NCI-H1930 (cell line): ENCODE measurements around the gene PHACTR4.
"Not testable (repeated sequence)": the region's sequence is repeated elsewhere in the genome, so short reads cannot be mapped to it uniquely, and the experiment has no call there.

Source experiments
- DNase-seq, 2 experiments: peaks; one replicate each; lab custom pipeline; 2025; lab: John Stamatoyannopoulos, UW

The PHACTR4 gene

DNA sequence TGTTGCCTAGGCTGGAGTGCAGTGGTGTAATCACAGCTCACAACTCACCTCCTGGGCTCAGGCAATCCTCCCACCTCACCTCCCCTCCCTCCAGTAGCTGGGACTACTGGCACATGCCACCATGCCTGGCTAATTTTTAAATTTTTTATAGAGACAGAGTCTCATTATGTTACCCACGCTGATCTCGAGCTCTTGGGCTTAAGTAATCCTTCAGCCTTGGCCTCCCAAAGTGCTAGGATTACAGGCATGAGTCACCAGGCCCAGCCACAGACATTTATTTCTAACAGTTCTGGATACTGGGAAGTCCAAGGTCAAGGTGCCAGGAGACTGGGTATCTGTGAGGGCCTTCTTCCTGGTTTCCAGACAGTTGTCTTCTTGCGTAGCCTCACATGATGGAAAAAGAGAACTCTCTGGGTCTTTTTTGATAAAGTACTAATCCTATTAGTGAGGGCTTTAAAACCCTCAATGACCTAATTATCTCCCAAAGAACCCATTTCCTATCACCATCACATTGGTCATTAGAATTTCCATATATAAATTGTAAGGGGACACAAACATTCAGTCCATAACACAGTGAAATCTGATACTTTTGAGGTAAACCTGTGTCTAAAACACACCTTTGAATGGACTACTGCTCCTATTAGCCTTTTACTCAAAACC, 67.9 kb downstream of the PHACTR4 start:
- DNase-seq = no peak

DNA sequence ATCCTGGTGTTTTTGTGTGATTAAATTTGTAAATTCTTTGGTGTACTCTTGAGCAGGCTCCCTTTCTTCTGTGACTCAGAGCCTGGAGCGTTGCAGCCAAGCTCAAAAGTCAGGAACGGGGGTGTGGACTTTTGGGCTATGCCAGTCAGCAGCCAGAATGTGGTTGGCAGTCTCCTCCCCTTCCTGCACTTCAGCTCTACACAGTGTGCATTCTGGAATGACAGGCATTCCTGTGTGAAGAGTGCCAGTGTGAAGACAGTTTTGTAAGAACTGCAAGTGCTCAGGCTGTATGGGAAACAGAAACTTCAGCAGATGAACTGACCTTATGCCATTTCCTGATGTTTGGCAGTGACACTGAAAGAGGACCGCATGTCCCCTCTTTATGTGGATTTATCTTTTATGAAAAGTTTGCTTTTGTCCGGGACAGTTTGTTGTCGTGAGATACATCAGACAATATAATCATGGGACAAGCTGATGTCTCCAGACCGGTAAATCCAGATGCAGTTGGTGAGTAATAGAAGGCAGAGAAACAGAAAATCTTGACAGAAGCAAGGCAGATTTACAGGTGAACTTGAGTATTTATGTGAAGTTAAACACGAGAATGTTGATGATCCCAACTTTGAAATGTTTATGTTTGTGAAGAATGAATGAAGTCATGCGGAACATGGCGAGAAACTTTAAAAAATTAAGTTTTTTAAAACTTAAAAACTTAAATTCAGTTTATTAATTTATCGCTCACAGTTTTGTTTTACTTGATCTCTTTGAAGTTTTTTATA, 68.6 kb downstream of the PHACTR4 start:
- no peak for DNase-seq

DNA sequence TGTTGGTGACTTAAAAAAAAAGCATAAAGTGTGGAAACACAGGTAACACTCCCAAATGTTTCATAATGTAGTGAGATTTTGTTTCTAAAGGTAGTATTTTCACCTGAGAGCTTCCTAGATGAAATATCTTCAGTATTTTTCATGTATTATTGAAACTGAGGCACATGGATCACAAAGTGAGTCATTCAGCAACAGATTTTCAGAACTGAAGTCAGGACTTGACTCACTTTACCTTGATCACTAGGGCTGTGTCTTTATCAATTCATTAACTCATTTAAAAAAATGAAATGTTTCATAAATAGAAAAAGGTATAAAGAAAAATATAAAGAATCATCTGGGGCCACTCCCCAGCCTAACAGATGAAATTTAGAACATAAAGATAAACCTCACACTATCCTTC, 69.8 kb downstream of the PHACTR4 start:
- DNase-seq = no peak

DNA sequence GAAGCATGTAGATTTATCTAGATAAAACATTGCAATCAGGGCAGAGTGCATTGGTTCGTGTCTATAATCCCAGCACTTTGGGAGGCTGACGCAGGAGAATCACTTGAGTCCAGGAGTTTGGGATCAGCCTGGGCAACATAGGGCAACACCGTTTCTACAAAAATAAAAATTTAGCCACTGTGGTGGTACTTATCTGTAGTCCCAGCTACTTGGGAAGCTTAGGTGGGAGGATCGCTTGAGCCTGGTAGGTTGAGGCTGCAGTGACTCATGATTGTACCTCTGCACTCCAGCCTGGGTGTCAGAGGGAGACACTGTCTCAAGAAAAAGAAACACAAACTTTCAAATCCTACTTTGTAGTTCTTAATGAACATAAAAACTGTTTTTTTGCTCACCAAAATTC, 72.1 kb downstream of the PHACTR4 start:
- no peak for DNase-seq

DNA sequence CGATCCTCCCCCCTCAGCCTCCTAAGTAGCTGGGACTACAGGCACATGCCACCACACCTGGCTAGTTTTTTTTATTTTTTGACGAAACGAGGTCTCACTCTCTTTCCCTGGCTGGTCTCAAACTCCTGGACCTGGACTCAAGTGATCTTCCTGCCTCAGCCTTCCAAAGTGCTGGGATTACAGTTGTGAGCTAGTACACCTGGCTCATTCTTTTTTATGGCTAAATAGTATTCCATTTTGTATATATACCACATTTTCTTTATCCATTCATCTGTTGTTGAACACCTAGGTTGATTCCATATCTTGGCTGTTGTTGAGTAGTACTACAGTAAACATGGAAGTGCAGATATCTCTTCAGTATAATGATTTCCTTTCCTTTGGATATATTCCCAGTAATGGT, 74.0 kb downstream of the PHACTR4 start:
- no peak for DNase-seq

DNA sequence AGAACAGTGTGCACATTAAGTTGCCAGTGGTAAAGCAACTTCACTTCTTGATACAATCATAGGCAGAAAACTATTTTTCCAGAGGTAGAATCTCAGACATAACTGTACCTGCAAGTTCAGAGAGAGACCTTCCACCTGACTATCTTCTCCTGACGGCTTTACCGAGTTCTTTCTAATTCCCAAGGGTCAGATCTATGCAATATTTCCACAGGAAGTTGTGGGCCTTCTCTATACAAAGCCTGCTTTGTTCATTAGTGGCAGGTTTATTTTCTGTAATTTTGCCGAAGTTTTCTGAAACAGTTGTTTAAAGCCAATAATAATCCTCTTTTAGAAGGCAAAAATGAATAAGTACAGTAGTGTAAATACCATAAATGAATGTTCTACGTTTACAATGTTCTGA, 78.1 kb downstream of the PHACTR4 start:
- DNase-seq = no peak

DNA sequence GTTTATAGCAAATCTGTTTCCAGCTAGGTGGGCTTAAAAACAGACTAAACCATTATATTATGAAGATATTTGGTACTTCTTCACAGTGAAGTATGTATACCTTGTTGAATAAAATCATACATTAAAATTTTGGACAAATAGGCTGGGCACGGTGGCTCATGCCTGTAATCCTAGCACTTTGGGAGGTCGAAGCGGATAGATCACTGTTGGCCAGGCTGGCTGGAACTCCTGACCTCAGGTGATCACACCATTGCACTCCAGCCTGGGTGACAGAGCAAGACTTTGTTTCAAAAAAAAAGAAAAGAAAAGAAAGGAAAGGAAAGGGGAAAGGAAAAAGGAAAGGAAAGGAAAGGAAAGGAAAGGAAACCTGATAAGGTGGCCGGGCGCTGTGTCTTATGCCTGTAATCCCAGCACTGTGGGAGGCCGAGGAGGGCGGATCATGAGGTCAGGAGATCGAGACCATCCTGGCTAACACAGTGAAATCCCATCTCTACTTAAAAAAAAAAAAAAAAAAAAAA, 78.6 kb downstream of the PHACTR4 start:
- DNase-seq = not testable (repeated sequence)

DNA sequence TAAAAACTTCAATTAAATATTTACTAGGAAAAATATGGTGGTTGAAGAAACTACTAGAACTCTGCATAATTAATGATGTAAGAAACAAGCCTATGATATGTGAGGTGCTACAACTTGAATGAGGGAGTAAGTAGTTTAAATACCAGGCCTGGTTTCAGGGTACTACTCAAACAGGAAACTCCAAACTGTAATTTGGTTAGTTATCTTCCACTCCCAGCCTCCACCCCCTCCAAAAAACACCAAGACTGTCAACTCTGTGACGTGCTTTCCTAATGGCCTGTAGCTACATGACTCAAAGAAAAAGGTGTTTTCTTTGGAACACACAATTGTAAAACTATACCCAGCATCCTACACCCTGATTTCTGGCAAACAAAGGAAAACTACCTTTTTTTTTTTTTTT, 80.4 kb downstream of the PHACTR4 start:
- no peak for DNase-seq

DNA sequence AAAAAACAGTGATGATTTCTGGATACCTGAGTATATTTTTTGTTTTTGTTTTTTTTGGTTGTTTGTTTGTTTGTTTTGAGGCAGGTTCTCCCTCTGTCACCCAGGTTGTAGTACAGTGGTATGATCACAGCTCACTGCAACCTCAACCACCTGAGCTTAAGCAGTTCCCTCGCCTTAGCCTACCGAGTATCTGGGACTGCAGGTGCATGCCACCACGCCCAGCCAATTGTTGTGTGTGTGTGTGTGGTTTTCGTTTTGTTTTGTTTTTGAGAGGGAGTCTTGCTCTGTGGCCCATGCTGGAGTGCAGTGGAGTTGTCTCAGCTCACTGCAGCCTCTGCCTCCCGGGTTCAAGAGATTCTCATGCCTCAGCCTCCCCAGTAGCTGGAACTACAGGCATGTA, 81.0 kb downstream of the PHACTR4 start:
- DNase-seq = no peak

DNA sequence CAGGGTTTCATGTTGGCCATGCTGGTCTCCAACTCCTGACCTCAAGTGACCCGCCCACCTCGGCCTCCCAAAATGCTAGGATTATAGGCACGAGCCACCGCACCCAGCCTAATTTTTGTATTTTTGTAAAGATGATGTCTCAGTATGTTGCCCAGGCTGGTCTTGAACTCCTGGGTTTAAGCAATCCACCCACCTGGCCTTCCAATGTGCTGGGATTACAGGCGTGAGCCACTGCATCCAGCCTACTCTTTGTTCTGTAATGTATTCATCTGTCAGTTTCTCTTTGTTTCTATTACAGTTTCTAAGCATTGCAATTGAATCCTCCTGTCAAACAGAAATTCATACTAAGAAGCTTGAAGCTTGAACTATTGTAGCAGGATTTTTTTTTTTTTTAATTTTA, 81.5 kb downstream of the PHACTR4 start:
- no peak for DNase-seq

DNA sequence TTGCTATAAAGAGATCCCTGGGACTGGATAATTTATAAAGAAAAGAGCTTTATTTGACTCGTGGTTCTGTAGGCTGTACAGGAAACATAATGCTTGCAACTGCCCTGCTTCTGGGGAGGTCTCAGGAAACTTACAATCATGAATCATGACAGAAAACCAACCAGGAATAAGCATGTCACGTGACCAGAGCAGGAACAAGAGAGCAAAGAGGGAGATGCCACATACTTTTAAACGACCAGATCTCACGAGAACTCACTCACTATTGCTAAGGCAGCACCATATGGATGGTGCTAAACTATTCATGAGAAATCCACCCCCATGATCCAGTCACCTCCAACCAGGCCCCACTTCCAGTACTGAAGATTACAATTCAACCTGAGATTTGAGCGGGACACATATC, 86.5 kb downstream of the PHACTR4 start:
- no peak for DNase-seq

DNA sequence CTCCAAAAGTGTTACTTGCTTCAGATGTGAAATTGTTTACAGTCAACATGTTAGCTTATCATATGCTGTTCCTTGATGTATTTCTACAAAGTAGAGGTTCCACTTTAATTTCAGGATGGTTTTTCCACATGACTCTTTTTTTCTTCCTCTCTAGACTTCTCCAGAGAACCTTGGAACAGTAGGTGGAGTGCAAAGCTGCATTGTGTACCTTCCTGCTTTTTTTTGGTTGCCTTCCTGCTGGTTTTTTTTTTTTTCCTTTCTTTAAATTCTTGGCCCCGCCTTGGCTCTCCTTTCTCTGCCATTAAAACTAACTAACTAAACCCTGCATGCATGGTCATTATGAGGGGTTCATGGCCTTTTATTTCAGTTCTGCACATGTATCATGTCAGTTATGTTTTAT, 88.1 kb downstream of the PHACTR4 start:
- no peak for DNase-seq

DNA sequence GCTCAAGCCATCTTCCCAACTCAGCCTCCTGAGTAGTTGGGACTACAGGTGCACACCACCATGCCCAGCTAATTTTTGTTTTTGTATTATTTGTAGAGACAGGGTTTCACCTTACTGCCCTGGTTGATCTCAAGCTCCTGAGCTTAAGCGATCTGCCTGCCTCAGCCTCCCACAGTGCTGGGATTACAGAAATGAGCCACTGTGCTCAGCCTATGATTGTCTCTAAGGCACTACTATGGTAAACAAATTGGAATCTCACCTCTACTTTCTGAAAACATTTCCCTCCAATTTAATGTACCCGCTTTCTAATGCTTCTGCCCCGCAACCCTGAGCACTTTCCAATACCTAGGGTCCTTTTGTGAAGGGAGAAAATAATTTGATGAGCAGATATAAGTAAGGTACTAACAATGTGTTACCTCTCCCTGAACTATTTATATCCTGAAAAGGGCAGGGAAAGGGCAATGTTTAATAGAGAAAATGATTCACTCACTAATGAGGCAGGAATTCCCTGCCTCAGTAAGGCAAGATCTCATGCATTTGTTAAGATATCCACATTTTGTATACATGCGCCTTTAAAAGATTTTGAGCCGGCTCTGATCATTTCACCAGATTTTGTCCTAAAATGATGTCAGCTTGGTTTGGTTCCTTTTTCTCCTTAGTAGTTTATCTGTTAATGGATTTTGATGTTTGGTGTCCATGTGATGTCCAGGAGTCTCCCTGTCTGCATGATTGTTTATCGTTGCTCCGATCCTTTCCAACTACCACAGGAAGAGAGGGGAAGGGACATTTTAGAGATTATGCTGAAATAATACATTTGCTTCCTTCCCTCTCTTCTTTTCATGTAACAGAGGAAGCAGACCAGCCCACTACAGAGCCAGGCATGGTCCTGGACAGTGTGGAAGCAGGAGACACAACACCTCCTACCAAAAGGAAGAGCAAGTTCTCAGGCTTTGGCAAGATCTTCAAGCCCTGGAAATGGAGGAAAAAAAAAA, 89.0 kb downstream of the PHACTR4 start:
- DNase-seq = no peak

DNA sequence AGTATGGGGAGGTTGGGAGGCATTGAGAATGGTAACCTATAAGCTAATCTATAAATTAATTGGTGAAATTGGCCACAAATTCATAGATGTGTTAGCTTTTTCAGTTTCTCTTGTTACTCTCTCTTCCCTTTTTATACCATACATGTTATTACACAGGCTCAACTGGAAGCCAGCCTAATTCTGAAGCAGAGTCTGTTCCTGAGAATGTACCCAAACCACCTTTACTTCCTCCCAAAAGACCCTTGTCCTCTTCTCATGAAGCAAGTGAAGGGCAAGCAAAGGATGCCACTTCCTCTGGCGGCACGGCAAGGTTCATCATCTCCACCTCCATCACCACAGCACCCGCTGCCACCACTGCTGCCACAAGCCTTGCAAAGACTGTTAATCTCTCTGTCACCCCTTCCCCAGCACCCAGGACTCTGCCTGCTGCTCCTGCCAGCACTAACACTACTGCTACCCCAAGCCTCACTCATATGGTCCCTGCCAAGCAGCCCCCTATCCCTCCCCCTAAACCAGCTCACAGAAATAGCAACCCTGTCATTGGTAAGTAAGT, 96.8 kb downstream of the PHACTR4 start:
- DNase-seq = no peak

DNA sequence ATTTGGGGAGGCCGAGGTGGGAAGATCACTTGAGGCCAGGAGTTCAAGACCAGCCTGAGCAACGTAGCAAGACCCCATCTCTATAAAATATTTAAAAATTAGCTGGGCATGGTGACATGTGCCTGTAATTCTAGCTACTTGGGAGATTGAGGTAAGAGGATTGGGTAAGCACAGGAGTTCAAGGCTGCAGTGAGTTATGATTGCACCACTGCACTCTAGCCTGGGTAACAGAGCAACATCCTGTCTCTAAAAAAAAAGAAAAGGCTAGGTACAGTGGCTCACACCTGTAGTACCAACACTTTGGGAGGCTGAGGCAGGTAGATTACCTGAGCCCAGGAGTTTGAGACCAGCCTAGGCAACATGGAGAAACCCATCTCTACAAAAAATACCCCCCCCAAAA, 100.6 kb downstream of the PHACTR4 start:
- no peak for DNase-seq

DNA sequence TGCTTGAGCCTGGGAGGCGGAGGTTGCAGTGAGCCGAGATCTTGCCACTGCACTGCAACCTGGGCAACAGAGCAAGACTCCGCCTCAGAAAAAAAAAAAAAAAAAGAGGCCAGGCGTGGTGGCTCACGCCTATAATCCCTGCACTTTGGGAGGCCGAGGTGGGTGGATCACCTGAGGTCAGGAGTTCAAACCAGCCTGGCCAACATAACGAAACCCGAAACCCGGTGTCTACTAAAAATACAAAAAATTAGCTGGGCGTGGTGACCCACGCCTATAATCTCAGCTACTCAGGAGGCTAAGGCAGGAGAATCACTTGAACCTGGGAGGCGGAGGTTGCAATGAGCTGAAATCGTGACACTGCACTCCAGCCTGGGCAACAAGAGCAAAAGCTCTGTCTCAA, 110.0 kb downstream of the PHACTR4 start:
- not testable (repeated sequence) for DNase-seq

DNA sequence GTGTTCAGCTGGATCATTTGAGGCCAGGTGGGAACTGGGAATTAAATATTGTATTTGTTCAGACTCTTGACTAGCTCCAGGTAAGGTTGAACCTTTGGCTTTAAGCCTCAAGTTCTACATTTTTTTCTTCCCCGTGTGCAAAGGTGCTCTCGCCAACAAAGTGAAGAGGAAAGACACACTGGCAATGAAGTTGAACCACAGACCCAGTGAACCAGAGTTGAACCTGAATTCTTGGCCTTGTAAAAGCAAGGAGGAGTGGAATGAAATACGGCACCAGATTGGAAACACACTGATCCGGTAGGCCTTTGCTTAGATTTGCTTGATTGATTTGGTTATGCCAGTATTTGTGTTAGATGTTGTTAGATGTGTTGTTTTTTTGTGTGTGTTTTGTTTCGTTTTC, 110.8 kb downstream of the PHACTR4 start:
- DNase-seq = no peak

DNA sequence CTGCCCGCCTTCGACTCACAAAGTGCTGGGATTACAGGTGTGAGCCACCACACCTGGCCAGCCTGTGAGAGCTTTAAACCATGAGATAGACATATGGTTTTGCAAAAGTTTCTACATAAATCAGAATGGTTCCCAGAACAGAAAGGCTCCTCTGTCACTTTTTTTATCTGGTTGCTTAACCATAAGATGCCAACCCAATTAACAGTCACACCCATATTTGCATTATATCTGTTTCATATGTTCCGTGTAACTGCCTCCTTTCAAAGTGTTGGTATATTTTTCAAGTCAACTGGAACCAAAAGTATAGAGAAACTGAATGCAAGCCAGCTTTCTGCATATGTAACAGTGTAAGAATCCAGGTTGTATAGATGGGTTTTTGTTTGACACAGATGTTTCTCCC, 112.6 kb downstream of the PHACTR4 start:
- DNase-seq = no peak

DNA sequence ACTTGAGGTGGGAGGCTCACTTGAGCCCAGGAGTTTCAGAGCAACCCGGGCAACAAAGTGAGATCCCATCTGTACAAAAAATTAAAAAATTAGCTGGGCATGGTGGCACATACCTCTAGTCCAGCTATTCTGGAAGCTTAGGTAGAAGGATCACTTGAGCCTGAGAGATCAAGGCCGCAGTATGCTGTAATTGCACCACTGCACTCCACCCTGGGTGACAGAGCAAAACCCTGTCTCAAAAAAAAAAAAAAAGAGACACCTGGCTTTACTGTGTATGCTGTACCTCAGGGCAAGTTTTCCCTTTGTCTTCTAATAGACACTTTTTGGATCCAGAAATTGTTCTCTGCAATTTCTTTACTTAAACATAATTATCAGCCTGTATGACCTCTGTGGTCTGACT, 113.2 kb downstream of the PHACTR4 start:
- DNase-seq = no peak

DNA sequence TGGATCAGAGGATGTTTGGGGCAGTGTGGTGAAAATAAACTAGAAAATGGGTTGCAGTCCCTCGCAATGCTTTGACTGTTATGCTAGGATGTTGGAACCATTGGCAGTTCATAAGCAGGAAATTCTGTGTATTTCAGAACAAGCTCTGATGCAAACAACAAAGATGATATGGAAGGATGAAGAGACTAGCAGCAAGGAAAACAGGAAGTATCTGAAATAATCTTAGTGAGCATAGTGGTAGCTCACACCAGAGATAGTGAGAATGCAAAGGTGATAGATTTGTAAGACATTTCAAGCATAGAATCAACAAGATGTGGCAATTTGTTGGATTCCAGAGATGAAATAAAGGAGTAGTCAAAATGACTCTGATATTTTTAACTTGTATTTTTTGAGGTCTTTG, 125.2 kb downstream of the PHACTR4 start:
- DNase-seq = no peak

DNA sequence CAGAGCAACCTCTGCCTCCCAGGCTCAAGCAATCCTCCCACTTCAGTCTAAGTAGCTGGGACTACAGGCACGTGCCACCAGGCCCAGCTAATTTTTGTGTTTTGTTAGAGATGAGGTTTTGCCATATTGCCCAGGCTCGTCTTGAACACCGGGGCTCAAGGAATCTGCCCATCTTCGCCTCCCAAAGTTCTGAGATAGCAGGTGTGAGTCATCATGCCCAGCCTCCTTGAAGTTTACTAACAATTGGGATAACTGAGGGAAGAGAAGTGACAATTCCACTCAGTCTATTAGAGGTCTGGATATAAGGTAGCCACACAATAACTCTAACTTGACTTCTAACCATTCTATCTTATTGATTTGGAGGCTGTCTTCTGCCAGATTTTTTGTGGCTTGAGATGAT, 130.0 kb downstream of the PHACTR4 start:
- DNase-seq = no peak

DNA sequence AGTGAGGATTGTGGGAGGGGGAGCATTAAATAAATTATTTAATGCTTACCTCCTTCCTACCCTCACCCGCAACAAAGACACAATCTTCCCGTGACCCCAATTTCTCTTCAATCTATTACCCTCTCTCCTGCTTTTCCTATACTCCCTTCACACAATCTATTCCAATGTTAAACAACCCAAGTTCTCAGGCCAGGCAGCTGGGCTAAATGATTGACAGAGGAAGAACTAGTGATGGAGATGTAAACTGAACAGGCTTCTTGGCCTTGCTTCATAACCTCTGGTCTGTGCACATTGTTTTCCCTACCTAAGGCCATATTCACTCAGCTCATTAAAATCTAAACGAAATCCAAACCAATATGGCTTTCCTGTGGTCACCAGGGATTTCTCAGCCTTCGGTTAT, 132.4 kb downstream of the PHACTR4 start:
- no peak for DNase-seq
